Skin of body (tissue), 2 donors: Measurements from ENCODE around the gene GLTPD2. TPM values are rescaled to one million over a fixed set of nuclear protein-coding genes. Genes with fewer than 3 reads are reported as not detected.

ENCODE experiments used
- DNase-seq: peaks from one replicate; lab custom pipeline; 2025; lab: John Stamatoyannopoulos, UW
- total RNA-seq: library from RNA; depleted of rRNA; stranded (reverse); fragments of >200 nt; gene quantifications from one replicate; pipeline ENCODE4 v1.2.3, GENCODE V29; 2014

The GLTPD2 gene
- total RNA-seq, 1 donor from 2014 or later, result not detected

- DNase-seq, result no peak
These were observed 17.1 kb upstream of the GLTPD2 start, which contains the start of gene TM4SF5 for GRCh38 chr17:4771519-4772234. TSS of gene TM4SF5 (plus strand) at chr17:4771886. CDS start at chr17:4771923, 37 bp downstream.

- no peak for DNase-seq
These were observed 16.5 kb upstream of the GLTPD2 start for GRCh38 chr17:4772235-4772613.

- no peak for DNase-seq
These were observed 10.6 kb upstream of the GLTPD2 start for GRCh38 chr17:4777969-4778760.

- no peak for DNase-seq
These were observed 8.3 kb upstream of the GLTPD2 start for GRCh38 chr17:4780325-4780955.

- no peak for DNase-seq
These were observed 6.1 kb upstream of the GLTPD2 start for GRCh38 chr17:4782652-4783051.

- DNase-seq, result no peak
These were observed 3.3 kb upstream of the GLTPD2 start for GRCh38 chr17:4785311-4786105.

- DNase-seq, result no peak
These were observed 2.7 kb upstream of the GLTPD2 start, which contains the start of gene VMO1 for GRCh38 chr17:4786106-4786511. TSS of gene VMO1 (minus strand) at chr17:4786364. CDS start at chr17:4786352, 12 bp downstream.

- no peak for DNase-seq
These were observed 2.2 kb upstream of the GLTPD2 start for GRCh38 chr17:4786516-4786915.

GRCh38 chr17:4788159-4788806 lies 481 bp upstream of the GLTPD2 start:
- DNase-seq, result no peak

- no peak for DNase-seq
These were observed 862 bp downstream of the GLTPD2 start for GRCh38 chr17:4789701-4789950.

- DNase-seq, result peak; percentile 80
These were observed 1.4 kb downstream of the GLTPD2 start for GRCh38 chr17:4789951-4790704.

GRCh38 chr17:4790705-4791088 lies 1.9 kb downstream of the GLTPD2 start:
- DNase-seq, result no peak

- no peak for DNase-seq
These were observed 6.4 kb downstream of the GLTPD2 start for GRCh38 chr17:4795168-4795567.

GRCh38 chr17:4796552-4796920 lies 7.8 kb downstream of the GLTPD2 start:
- DNase-seq, result no peak

- no peak for DNase-seq
These were observed 11.9 kb downstream of the GLTPD2 start for GRCh38 chr17:4800462-4801196.

GRCh38 chr17:4802228-4802627 lies 13.5 kb downstream of the GLTPD2 start, which contains the start of gene C17orf114:
TSS of gene C17orf114 (minus strand) at chr17:4802328.
- no peak for DNase-seq

GRCh38 chr17:4806456-4806776 lies 17.7 kb downstream of the GLTPD2 start:
- DNase-seq, result no peak

- DNase-seq, result peak; percentile 54
These were observed 18.2 kb downstream of the GLTPD2 start, which contains the start of gene PLD2 for GRCh38 chr17:4806777-4807604. TSS of gene PLD2 (plus strand) at chr17:4807152. CDS start at chr17:4807773, 621 bp downstream.
